Naive B cell (primary cell): ENCODE measurements around the gene CFAP92. TPM values are rescaled to one million over a fixed set of nuclear protein-coding genes. Genes with fewer than 3 reads are reported as not detected.

Source experiments
- polyA plus RNA-seq, 6 donors: library from polyadenylated mRNA; unstranded; fragments of 300-500 nt; fragmentation: Illumina TruSeq; gene quantifications; one replicate each; pipeline ENCODE4 v1.2.3, GENCODE V29; 2021; ENCODE audit warnings: low read depth in 6 of 6

The CFAP92 gene
- polyA plus RNA-seq, 6 donors from 2014 or later: not detected

Other genes starting within 250 kb of the CFAP92 start
- 10 to 100 TPM in 4 of 6 donors, 1 to 10 TPM in 2; 8.6 to 20.4 (median 17.0) TPM for gene ACAD9, start 114.5 kb downstream of the CFAP92 start, polyA plus RNA-seq
- not detected for gene EFCC1, start 7.2 kb upstream of the CFAP92 start, polyA plus RNA-seq
- 1 to 10 TPM in 5 of 6 donors, under 1 TPM in 1; 0.99 to 6.8 (median 4.1) TPM for gene GP9, start 66.7 kb upstream of the CFAP92 start, polyA plus RNA-seq
- gene RAB43, start 127.7 kb upstream of the CFAP92 start, polyA plus RNA-seq: 10 to 100 TPM in 2 of 6 donors, 1 to 10 TPM in 4; 4.0 to 10.7 (median 7.0) TPM
- 10 to 100 TPM; 74.5 to 95.8 (median 88.9) TPM for gene ISY1, start 167.0 kb upstream of the CFAP92 start, polyA plus RNA-seq
- gene CNBP, start 189.8 kb upstream of the CFAP92 start, polyA plus RNA-seq: 1,000 to 10,000 TPM in 3 of 6 donors, 100 to 1,000 TPM in 3; 838 to 1,460 (median 963) TPM